HepG2 (cell line): ENCODE results near the gene ZMIZ1. TPM values are rescaled to one million over a fixed set of nuclear protein-coding genes. Genes with fewer than 3 reads are reported as not detected.

Source experiments
- CBX2 ChIP-seq, 2 experiments: fragments of 200-600 bp in 1 of 2; sonication (generic); formaldehyde crosslinking in 1 of 2; IDR thresholded peaks; 2 replicates each; pipeline versions ENCODE4 v1.7.0 to v1.8.1; 2018 to 2022; ENCODE audit warnings: low read depth in 2 of 2, low read length in 1 of 2, mild to moderate bottlenecking in 1 of 2, missing genetic modification reagents in 1 of 2
- CBX5 ChIP-seq: sonication (generic); formaldehyde crosslinking; IDR thresholded peaks from 2 replicates; pipeline ENCODE4 v1.4.0; 2020; ENCODE audit warnings: missing genetic modification reagents, borderline replicate concordance
- DMAP1 ChIP-seq: IDR thresholded peaks from 2 replicates; pipeline ENCODE4 v1.6.1; 2016
- FOXP1 ChIP-seq, 2 experiments: fragments of 450-650 bp in 1 of 2; IDR thresholded peaks; 2 replicates each; pipeline ENCODE4 v1.6.1; 2017 to 2018; ENCODE audit warnings: antibody characterized with exemption in 1 of 2
- HNRNPH1 ChIP-seq: fragments of 200-400 bp; formaldehyde crosslinking; optimal IDR thresholded peaks from 2 replicates; pipeline ENCODE3; 2017; ENCODE audit warnings: mild to moderate bottlenecking, low read depth, low read length
- KDM3A ChIP-seq: IDR thresholded peaks from 2 replicates; pipeline ENCODE4 v1.6.1; 2018; ENCODE audit warnings: low read depth, missing compliant biosample characterization
- KMT2A ChIP-seq: sonication (generic); formaldehyde crosslinking; IDR thresholded peaks from 2 replicates; pipeline ENCODE4 v1.4.0; 2020; ENCODE audit warnings: missing genetic modification reagents
- MAZ ChIP-seq, 2 experiments: sonication (generic) in 1 of 2; formaldehyde crosslinking in 1 of 2; IDR thresholded peaks; 2 replicates each; pipeline versions ENCODE4 v1.5.0 to v1.6.1; 2012 to 2020; ENCODE audit warnings: low read depth in 2 of 2, mild to moderate bottlenecking in 2 of 2, borderline replicate concordance in 1 of 2, improper control_type of control experiment in 1 of 2, low read length in 1 of 2, missing genetic modification reagents in 1 of 2, moderate library complexity in 1 of 2
- PATZ1 ChIP-seq: sonication (generic); formaldehyde crosslinking; IDR thresholded peaks from 2 replicates; pipeline ENCODE4 v1.4.0; 2020; ENCODE audit warnings: missing genetic modification reagents
- SETDB1 ChIP-seq: sonication (generic); formaldehyde crosslinking; IDR thresholded peaks from 2 replicates; pipeline ENCODE4 v1.5.1; 2020; ENCODE audit warnings: missing genetic modification reagents, mild to moderate bottlenecking, borderline replicate concordance
- SRSF1 ChIP-seq: fragments of 200-400 bp; formaldehyde crosslinking; optimal IDR thresholded peaks from 2 replicates; pipeline ENCODE3; 2017; ENCODE audit warnings: mild to moderate bottlenecking, low read depth, low read length, moderate library complexity
- THAP11 ChIP-seq: IDR thresholded peaks from 2 replicates; pipeline ENCODE4 v1.6.1; 2016; ENCODE audit warnings: missing biosample characterization, missing genetic modification reagents
- ZNF407 ChIP-seq: sonication (generic); formaldehyde crosslinking; IDR thresholded peaks from one replicate; pipeline ENCODE4 v1.5.1; 2020; ENCODE audit warnings: mild to moderate bottlenecking, missing genetic modification reagents; ENCODE audit errors: not compliant biosample characterization
- ZNF563 ChIP-seq: sonication (generic); formaldehyde crosslinking; IDR thresholded peaks from 2 replicates; pipeline ENCODE4 v1.8.0; 2022; ENCODE audit warnings: mild to moderate bottlenecking, moderate library complexity, missing genetic modification reagents
- polyA plus RNA-seq, 8 experiments: library from polyadenylated mRNA; depleted of rRNA in 3 of 8; stranded (reverse) in 7 of 8; unstranded in 1 of 8; fragments of >200 nt; fragmentation: Illumina TruSeq in 4 of 8; extraction: Trizol in 4 of 8; gene quantifications; 2 replicates each; pipeline versions ENCODE4 v1.2.1 to v1.2.3, GENCODE V29; 2011 to 2016; ENCODE audit warnings: low read depth in 4 of 8, missing spikeins in 1 of 8, mixed read lengths in 1 of 8; ENCODE audit not compliant: insufficient read depth in 1 of 8
- total RNA-seq, 5 experiments: library from RNA; depleted of rRNA; stranded (reverse); fragments of >200 nt; fragmentation: Illumina TruSeq; extraction: Trizol; gene quantifications; 2 replicates each; pipeline ENCODE4 v1.2.3, GENCODE V29; 2016; ENCODE audit warnings: low read depth in 1 of 5
- TF ChIP-seq, protein P1 (sequence below): sonication (generic); formaldehyde crosslinking; IDR thresholded peaks from 2 replicates; pipeline ENCODE4 v1.4.0; 2020; ENCODE audit warnings: missing genetic modification reagents, borderline replicate concordance

The ZMIZ1 gene
- total and polyA plus RNA-seq, 2 of the 13 experiments (the other 11 are each of a cell fraction or from before 2014, with no cell fraction given), result 5.3 to 10.2 TPM

GRCh38 chr10:79196470-79197461, 128.0 kb downstream of the ZMIZ1 start (continued):
- TF ChIP-seq ZNF563 (CRISPR knock-in tag) (0 out of 2 replicates have a peak, but pooled peaks have one; percentile 21), HNRNPH1 (no peak), CBX5 (0 out of 2 replicates have a peak, but pooled peaks have one; percentile 22), CBX2 (IDR thresholded peaks at IDR 0.05; ENCODE audit: low read depth, low read length) (no peak), CBX2 (CRISPR knock-in tag; IDR thresholded peaks at IDR 0.05; ENCODE audit: low read depth) (no peak), SRSF1 (no peak), MAZ (IDR thresholded peaks at IDR 0.05; ENCODE audit: borderline replicate concordance, low read depth, low read length) (peak; percentile 45; the same call in 1 of the 2 replicates), MAZ (CRISPR knock-in tag; IDR thresholded peaks at IDR 0.05; ENCODE audit: low read depth) (0 out of 2 replicates have a peak, but pooled peaks have one; percentile 43), ZNF407 (CRISPR knock-in tag) (no peak), PATZ1 (peak; percentile 61), DMAP1 (CRISPR knock-in tag) (no peak), SETDB1 (CRISPR knock-in tag) (no peak), KDM3A (0 out of 2 replicates have a peak, but pooled peaks have one; percentile 47), THAP11 (0 out of 2 replicates have a peak, but pooled peaks have one; percentile 27), KMT2A (CRISPR knock-in tag) (0 out of 2 replicates have a peak, but pooled peaks have one; percentile 41), FOXP1 (IDR thresholded peaks at IDR 0.05) (no peak), FOXP1 (CRISPR knock-in tag; IDR thresholded peaks at IDR 0.05) (no peak)
- TF ChIP-seq, protein P1, sequence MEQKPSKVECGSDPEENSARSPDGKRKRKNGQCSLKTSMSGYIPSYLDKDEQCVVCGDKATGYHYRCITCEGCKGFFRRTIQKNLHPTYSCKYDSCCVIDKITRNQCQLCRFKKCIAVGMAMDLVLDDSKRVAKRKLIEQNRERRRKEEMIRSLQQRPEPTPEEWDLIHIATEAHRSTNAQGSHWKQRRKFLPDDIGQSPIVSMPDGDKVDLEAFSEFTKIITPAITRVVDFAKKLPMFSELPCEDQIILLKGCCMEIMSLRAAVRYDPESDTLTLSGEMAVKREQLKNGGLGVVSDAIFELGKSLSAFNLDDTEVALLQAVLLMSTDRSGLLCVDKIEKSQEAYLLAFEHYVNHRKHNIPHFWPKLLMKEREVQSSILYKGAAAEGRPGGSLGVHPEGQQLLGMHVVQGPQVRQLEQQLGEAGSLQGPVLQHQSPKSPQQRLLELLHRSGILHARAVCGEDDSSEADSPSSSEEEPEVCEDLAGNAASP, result peak; percentile 30; the same call in 1 of the 2 replicates
